Hematopoietic multipotent progenitor cell treated with erythropoietin and hydrocortisone succinate and interleukin-3 and kit ligand, for 4 days (in vitro differentiated cells): ENCODE data around the gene PPIP5K1.

ENCODE experiments used
- DNase-seq: peaks from one replicate; pipeline ENCODE4 v3.0.0-alpha.2; 2015

Gene PPIP5K1

DNA sequence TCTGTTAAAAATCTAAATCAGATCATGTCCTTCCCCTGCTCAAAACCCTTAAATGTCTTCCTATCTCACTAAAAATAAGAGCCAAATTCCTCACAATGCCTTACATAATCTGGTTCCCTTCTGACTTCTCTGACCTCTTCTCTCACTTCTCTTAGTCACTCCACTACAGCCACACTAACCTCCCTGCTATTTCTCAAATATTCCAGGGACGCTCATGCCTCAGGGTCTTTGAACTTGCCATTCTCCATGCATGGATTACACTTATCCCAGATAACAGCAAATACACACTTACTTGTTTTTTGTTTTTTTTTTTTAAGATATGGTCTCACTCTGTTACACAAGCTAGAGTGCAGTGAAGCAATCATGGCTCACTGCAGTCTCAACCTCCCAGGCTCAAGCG lies 105.6 kb downstream of the PPIP5K1 start:
- DNase-seq, result no peak
